Trophoblast cell (in vitro differentiated cells and primary cell): ENCODE results near the gene SRPX2.

Source experiments
- DNase-seq, 2 donors: peaks; one replicate each; pipeline ENCODE4 v3.0.0-alpha.2; 2016
- H2AFZ ChIP-seq: 2 replicates; pipeline ENCODE4 v1.6.1; 2013; ENCODE audit warnings: low read length, moderate library complexity, mild to moderate bottlenecking; ENCODE audit not compliant: insufficient read depth, poor library complexity
- H2AK5ac ChIP-seq: 2 replicates; pipeline ENCODE4 v1.6.1; 2013; ENCODE audit warnings: mild to moderate bottlenecking, low read length
- H2BK120ac ChIP-seq: 2 replicates; pipeline ENCODE4 v1.6.1; 2013; ENCODE audit warnings: low read length, mild to moderate bottlenecking, moderate library complexity; ENCODE audit not compliant: insufficient read depth, poor library complexity
- H2BK12ac ChIP-seq: 2 replicates; pipeline ENCODE4 v1.6.1; 2013; ENCODE audit warnings: mild to moderate bottlenecking, low read length, moderate library complexity
- H2BK5ac ChIP-seq: 2 replicates; pipeline ENCODE4 v1.6.1; 2013; ENCODE audit warnings: low read length, low read depth, moderate library complexity, mild to moderate bottlenecking; ENCODE audit not compliant: poor library complexity
- H3K14ac ChIP-seq: 2 replicates; pipeline ENCODE4 v1.6.1; 2013; ENCODE audit warnings: mild to moderate bottlenecking, low read length
- H3K18ac ChIP-seq: 2 replicates; pipeline ENCODE4 v1.6.1; 2013; ENCODE audit warnings: mild to moderate bottlenecking, low read length
- H3K23ac ChIP-seq: 2 replicates; pipeline ENCODE4 v1.6.1; 2013; ENCODE audit warnings: low read length
- H3K27ac ChIP-seq: 2 replicates; pipeline ENCODE4 v1.5.1; 2013; ENCODE audit warnings: low read depth, mild to moderate bottlenecking, inconsistent platforms, low read length, moderate library complexity
- H3K27me3 ChIP-seq: 2 replicates; pipeline ENCODE4 v1.6.1; 2013; ENCODE audit warnings: inconsistent platforms, mild to moderate bottlenecking, low read length, moderate library complexity; ENCODE audit not compliant: insufficient read depth
- H3K36me3 ChIP-seq, 2 experiments: 1 replicate in 1 of 2; 2 replicates in 1 of 2; pipeline ENCODE4 v1.6.1; 2013; ENCODE audit warnings: low read length in 2 of 2, mild to moderate bottlenecking in 2 of 2, moderate library complexity in 1 of 2; ENCODE audit not compliant: insufficient read depth in 2 of 2, control insufficient read depth in 1 of 2
- H3K4ac ChIP-seq: 2 replicates; pipeline ENCODE4 v1.6.1; 2013; ENCODE audit warnings: low read depth, mild to moderate bottlenecking, low read length, moderate library complexity
- H3K4me1 ChIP-seq, 2 experiments: 1 replicate in 1 of 2; 2 replicates in 1 of 2; pipeline ENCODE4 v1.6.1; 2013; ENCODE audit warnings: low read length in 2 of 2, mild to moderate bottlenecking in 2 of 2, moderate library complexity in 1 of 2; ENCODE audit not compliant: insufficient read depth in 2 of 2, control insufficient read depth in 1 of 2
- H3K4me2 ChIP-seq: 2 replicates; pipeline ENCODE4 v1.6.1; 2013; ENCODE audit warnings: inconsistent platforms, mild to moderate bottlenecking, low read length, moderate library complexity
- H3K4me3 ChIP-seq: 2 replicates; pipeline ENCODE4 v1.5.1; 2013; ENCODE audit warnings: mild to moderate bottlenecking, low read depth, low read length, inconsistent platforms
- H3K79me1 ChIP-seq: one replicate; pipeline ENCODE4 v1.6.1; 2013; ENCODE audit warnings: low read length
- H3K79me2 ChIP-seq: 2 replicates; pipeline ENCODE4 v1.6.1; 2013; ENCODE audit warnings: low read length, mild to moderate bottlenecking; ENCODE audit not compliant: control insufficient read depth, insufficient read depth, poor library complexity
- H3K9ac ChIP-seq: 2 replicates; pipeline ENCODE4 v1.6.1; 2013; ENCODE audit warnings: mild to moderate bottlenecking, low read length
- H3K9me3 ChIP-seq: 2 replicates; pipeline ENCODE4 v1.6.1; 2013; ENCODE audit warnings: low read depth, mild to moderate bottlenecking, control low read depth, inconsistent platforms, low read length; ENCODE audit not compliant: insufficient read depth
- H4K12ac ChIP-seq: 2 replicates; pipeline ENCODE4 v1.6.1; 2013; ENCODE audit warnings: low read depth, mild to moderate bottlenecking, low read length, moderate library complexity
- H4K8ac ChIP-seq: 2 replicates; pipeline ENCODE4 v1.6.1; 2013; ENCODE audit warnings: low read depth, mild to moderate bottlenecking, low read length, moderate library complexity
- H4K91ac ChIP-seq: one replicate; pipeline ENCODE4 v1.6.1; 2013; ENCODE audit warnings: low read depth, mild to moderate bottlenecking, low read length, moderate library complexity
- WGBS: extraction: QIAGEN DNeasy Blood & Tissue Kit; methylation state at CpG from one replicate; pipeline ENCODE4 v1.1.7; 2013; ENCODE audit warnings: missing lambda C conversion rate; ENCODE audit not compliant: insufficient read length, insufficient coverage; ENCODE audit errors: extremely low coverage; 5-methylcytosine and 5-hydroxymethylcytosine counted together

The SRPX2 gene

DNA sequence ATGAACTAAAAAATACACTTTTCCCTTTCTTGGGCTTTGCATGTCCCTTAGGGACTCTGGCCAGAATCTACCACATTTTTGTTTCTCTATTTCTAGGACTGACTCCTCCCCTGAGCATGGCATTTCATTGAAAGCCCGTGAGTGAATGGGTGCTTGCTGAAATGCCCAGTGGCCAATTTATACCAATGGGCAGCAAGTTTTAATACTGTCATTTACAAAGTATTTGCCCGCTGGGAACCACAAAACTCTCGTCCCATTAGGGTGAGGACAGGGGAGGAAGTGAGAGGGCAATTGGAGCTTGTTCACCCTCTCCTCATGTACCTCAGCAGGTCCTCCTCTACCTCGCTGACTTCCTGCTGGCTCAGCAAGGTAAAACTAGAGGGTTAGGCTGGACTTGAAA, 1.1 kb downstream of the SRPX2 start:
- Histone ChIP-seq H3K4me2 (no peak overlapping the region), H3K4me3 (no peak overlapping the region), H3K18ac (no peak overlapping the region), H2BK5ac (no peak overlapping the region), H3K36me3 (no peaks in the 10 kb centered on the region), H4K8ac (no peak overlapping the region), H3K27ac (no peak overlapping the region), H3K9ac (no peak overlapping the region), H3K79me1 (no peaks in the 10 kb centered on the region), H2AK5ac (no peak overlapping the region), H2AFZ (no peak overlapping the region), H3K4ac (no peak overlapping the region), H4K12ac (no peak overlapping the region), H3K27me3 (no peaks in the 10 kb centered on the region), H3K79me2 (no peaks in the 10 kb centered on the region), H3K14ac (no peak overlapping the region), H2BK12ac (no peak overlapping the region), H3K4me1 (peaks cover 5 to 14% of the 10 kb centered on the region in 2 experiments), H2BK120ac (no peak overlapping the region), H4K91ac (no peak overlapping the region), H3K23ac (no peak overlapping the region), H3K9me3 (no peaks in the 10 kb centered on the region)
- no peak for DNase-seq
- whole genome bisulfite sequencing: no CpG with 5 or more reads among the region's 4 CpGs

DNA sequence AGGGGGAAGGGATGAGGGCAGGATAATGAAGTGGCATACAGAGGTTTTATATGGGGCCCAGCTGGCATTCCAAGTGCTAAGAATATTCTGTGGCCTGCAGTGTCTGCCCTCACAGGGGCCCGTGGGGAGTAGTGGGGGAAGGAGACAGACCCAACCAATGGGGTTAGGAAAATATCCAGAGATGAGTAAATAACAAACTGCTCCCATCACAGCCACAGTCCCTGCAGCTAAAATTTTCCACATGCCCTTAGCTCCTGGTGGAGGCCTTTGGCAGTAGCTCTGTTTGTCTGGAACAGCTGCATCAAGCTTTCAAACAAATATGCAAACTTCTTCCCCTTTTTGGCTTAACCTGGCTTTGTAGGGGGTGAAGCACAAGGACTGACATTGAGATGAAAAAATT, 3.1 kb downstream of the SRPX2 start:
- no peak overlapping the region for H4K8ac ChIP-seq
- H3K4me2 ChIP-seq: no peak overlapping the region
- no peak overlapping the region for H2BK120ac ChIP-seq
- no peak overlapping the region for H3K18ac ChIP-seq
- H3K4ac ChIP-seq: no peak overlapping the region
- peaks cover 3 to 10% of the 10 kb centered on the region in 2 experiments for H3K4me1 ChIP-seq
- H3K27ac ChIP-seq: no peak overlapping the region
- H2AK5ac ChIP-seq: no peak overlapping the region
- no peak overlapping the region for H3K9ac ChIP-seq
- no peak overlapping the region for H3K23ac ChIP-seq
- DNase-seq: peak in 1 of 2 donors; percentile 5
- no peaks in the 10 kb centered on the region for H3K9me3 ChIP-seq
- no peaks in the 10 kb centered on the region for H3K27me3 ChIP-seq
- no peak overlapping the region for H2BK12ac ChIP-seq
- H3K14ac ChIP-seq: no peak overlapping the region
- H4K12ac ChIP-seq: no peak overlapping the region
- H2AFZ ChIP-seq: no peak overlapping the region
- WGBS: no CpG with 5 or more reads among the region's 1 CpG
- H3K79me2 ChIP-seq: no peaks in the 10 kb centered on the region
- no peaks in the 10 kb centered on the region for H3K36me3 ChIP-seq
- no peak overlapping the region for H3K4me3 ChIP-seq
- H3K79me1 ChIP-seq: no peaks in the 10 kb centered on the region
- no peak overlapping the region for H2BK5ac ChIP-seq
- H4K91ac ChIP-seq: no peak overlapping the region

DNA sequence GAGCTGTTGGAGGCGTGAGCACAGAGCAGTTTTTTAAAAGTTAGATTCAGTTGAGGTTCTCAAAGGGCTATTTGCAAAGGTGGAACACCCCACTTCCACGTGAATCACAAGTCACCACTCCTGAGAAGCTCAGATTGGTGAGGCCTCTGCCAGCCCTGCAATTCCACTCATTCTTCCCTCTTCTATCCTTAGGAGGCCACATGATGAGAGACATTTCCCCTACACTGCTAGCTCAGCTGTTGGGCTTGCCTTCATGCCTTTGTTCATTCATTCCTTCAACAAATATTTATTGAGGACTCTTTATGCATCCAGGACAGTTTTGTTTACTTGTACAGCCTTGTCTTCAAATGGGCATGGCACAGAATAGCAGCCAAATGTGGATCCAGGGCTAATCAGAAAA, 3.7 kb downstream of the SRPX2 start:
- H3K23ac ChIP-seq: no peak overlapping the region
- no peak overlapping the region for H2BK5ac ChIP-seq
- no peaks in the 10 kb centered on the region for H3K36me3 ChIP-seq
- no peak overlapping the region for H4K12ac ChIP-seq
- H4K8ac ChIP-seq: no peak overlapping the region
- no peak overlapping the region for H3K9ac ChIP-seq
- H3K79me2 ChIP-seq: no peaks in the 10 kb centered on the region
- H3K18ac ChIP-seq: no peak overlapping the region
- no peaks in the 10 kb centered on the region for H3K9me3 ChIP-seq
- no peak overlapping the region for H2BK120ac ChIP-seq
- H2BK12ac ChIP-seq: no peak overlapping the region
- H3K4ac ChIP-seq: no peak overlapping the region
- H3K4me3 ChIP-seq: no peak overlapping the region
- H3K4me1 ChIP-seq: peaks cover 3 to 10% of the 10 kb centered on the region in 2 experiments
- H4K91ac ChIP-seq: no peak overlapping the region
- H3K27me3 ChIP-seq: no peaks in the 10 kb centered on the region
- no peaks in the 10 kb centered on the region for H3K79me1 ChIP-seq
- H3K27ac ChIP-seq: no peak overlapping the region
- no peak overlapping the region for H2AK5ac ChIP-seq
- H3K4me2 ChIP-seq: no peak overlapping the region
- no peak overlapping the region for H3K14ac ChIP-seq
- H2AFZ ChIP-seq: no peak overlapping the region
- no peak for DNase-seq
- no CpG with 5 or more reads among the region's 2 CpGs for WGBS

DNA sequence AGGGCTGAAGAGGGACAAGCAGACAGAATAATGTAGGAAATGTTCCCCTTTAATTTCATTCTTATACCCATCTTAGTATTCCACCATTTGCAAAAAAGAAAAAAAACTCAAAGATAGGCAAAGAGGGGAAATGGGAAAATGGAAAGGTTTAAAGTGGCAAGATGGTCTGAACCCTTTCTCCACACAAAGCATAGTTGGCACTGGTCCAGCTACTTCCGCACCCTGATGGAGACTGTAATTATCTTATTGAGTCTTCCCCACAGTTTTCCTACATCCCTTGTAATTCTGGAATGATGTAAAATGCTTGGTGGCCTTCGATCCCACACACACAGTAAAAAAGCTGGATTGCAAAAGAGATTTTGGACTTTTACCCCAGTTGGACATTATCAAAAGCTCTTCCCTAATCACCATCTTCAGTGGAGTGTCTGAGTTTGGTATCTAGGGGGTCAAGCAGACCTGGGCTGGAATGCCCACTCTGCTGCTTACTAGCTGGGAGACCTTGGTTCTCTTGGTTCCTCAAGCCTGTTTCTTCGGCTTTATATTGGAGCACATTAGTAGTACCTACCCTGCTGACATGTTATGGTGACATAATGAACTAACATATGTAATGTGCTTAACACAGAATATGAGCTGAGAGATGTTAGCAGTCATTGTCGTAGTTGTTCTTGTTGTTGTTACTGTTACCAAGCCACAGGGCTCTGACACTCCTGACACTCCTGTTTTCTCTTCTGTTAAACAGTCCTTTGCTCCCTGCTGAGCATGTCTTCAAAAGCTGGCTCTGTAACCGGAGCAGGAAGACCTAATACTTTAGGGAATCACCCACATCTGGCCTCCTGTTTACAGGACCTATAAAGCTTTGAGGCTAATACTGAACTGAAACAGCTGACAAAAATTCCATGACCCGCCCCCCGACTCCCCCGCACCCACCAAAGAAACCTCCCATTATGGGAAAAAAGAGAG, 4.7 kb downstream of the SRPX2 start:
- Histone ChIP-seq H3K27me3 (no peaks in the 10 kb centered on the region), H4K91ac (no peak overlapping the region), H3K9ac (no peak overlapping the region), H2AFZ (no peak overlapping the region), H3K79me2 (no peaks in the 10 kb centered on the region), H3K4me2 (no peak overlapping the region), H4K8ac (no peak overlapping the region), H3K27ac (no peak overlapping the region), H3K4ac (no peak overlapping the region), H3K18ac (no peak overlapping the region), H3K4me3 (no peak overlapping the region), H2BK12ac (no peak overlapping the region), H3K79me1 (no peaks in the 10 kb centered on the region), H4K12ac (no peak overlapping the region), H2BK5ac (no peak overlapping the region), H3K9me3 (no peaks in the 10 kb centered on the region), H2BK120ac (no peak overlapping the region), H3K36me3 (no peaks in the 10 kb centered on the region), H3K4me1 (peaks cover 3 to 10% of the 10 kb centered on the region in 2 experiments), H3K23ac (no peak overlapping the region), H2AK5ac (no peak overlapping the region), H3K14ac (no peak overlapping the region)
- DNase-seq: peak in 1 of 2 donors; percentile 6
- WGBS: no CpG with 5 or more reads among the region's 8 CpGs
